SK-N-SH (cell line): ENCODE data around the gene CACNA1G. TPM values are rescaled to one million over a fixed set of nuclear protein-coding genes. Genes with fewer than 3 reads are reported as not detected.
A peak's percentile ranks its signal among the peaks of the same experiment; 100 is the strongest.

Source experiments
- CTCF ChIA-PET: fragments of 300-600, 350-600 bp; formaldehyde crosslinking; extraction: SDS; loops from one replicate; lab custom pipeline; 2021; lab: Yijun Ruan, JAX
- POLR2A ChIA-PET: fragments of 350-600 bp; sonication (Branson Sonifier 250); formaldehyde crosslinking; extraction: SDS; loops from one replicate; lab custom pipeline; 2020; ENCODE audit warnings: antibody characterized with exemption, inconsistent platforms; lab: Yijun Ruan, JAX
- DNase-seq: peaks from one replicate; pipeline ENCODE4 v3.0.0; 2012
- H2AFZ ChIP-seq: fragments of 200-600 bp; sonication (generic); 2 replicates; pipeline ENCODE4 v1.8.1; 2016; ENCODE audit warnings: antibody characterized with exemption, mild to moderate bottlenecking, low read depth
- H3F3A ChIP-seq: fragments of 200-600 bp; sonication (generic); replicated peaks from 2 replicates; pipeline ENCODE3; 2016; ENCODE audit warnings: antibody characterized with exemption, mild to moderate bottlenecking; ENCODE audit not compliant: insufficient read depth
- H3K27ac ChIP-seq, 2 experiments: fragments of 200-500 bp in 1 of 2; fragments of 200-600 bp in 1 of 2; sonication (Bioruptor generic) in 1 of 2; sonication (generic), shearing (Covaris generic) in 1 of 2; 2 replicates each; pipeline versions ENCODE4 v1.5.1 to v1.6.1; 2014 to 2016; ENCODE audit warnings: low read depth in 2 of 2, inconsistent platforms in 1 of 2, low read length in 1 of 2, mild to moderate bottlenecking in 1 of 2, mixed read lengths in 1 of 2
- H3K27me3 ChIP-seq: fragments of 200-600 bp; sonication (generic), shearing (Covaris generic); 2 replicates; pipeline ENCODE4 v1.6.1; 2016; ENCODE audit warnings: mixed run types; ENCODE audit not compliant: insufficient read depth
- H3K36me3 ChIP-seq, 2 experiments: fragments of 200-500 bp in 1 of 2; fragments of 200-600 bp in 1 of 2; sonication (Bioruptor generic) in 1 of 2; sonication (generic) in 1 of 2; replicated peaks in 1 of 2; 2 replicates each; pipeline versions ENCODE3 to v1.5.1; 2014 to 2016; ENCODE audit warnings: low read length in 1 of 2, mild to moderate bottlenecking in 1 of 2; ENCODE audit not compliant: insufficient read depth in 2 of 2, control insufficient read depth in 1 of 2
- H3K4me1 ChIP-seq, 2 experiments: fragments of 200-500 bp in 1 of 2; fragments of 200-600 bp in 1 of 2; sonication (Bioruptor generic) in 1 of 2; sonication (generic), shearing (Covaris generic) in 1 of 2; 2 replicates each; pipeline versions ENCODE4 v1.5.1 to v1.6.1; 2014 to 2016; ENCODE audit warnings: low read depth in 1 of 2, low read length in 1 of 2, mixed run types in 1 of 2; ENCODE audit not compliant: insufficient read depth in 2 of 2, control insufficient read depth in 1 of 2
- H3K4me2 ChIP-seq: fragments of 200-600 bp; sonication (generic), shearing (Covaris generic); 2 replicates; pipeline ENCODE4 v1.6.1; 2017; ENCODE audit warnings: mixed run types
- H3K4me3 ChIP-seq, 2 experiments: fragments of 200-500 bp in 1 of 2; fragments of 200-600 bp in 1 of 2; sonication (Bioruptor generic) in 1 of 2; sonication (generic), shearing (Covaris generic) in 1 of 2; 2 replicates each; pipeline versions ENCODE4 v1.5.1 to v1.8.1; 2014 to 2016; ENCODE audit warnings: low read depth in 2 of 2, inconsistent platforms in 1 of 2, low read length in 1 of 2, mild to moderate bottlenecking in 1 of 2, mixed read lengths in 1 of 2, moderate library complexity in 1 of 2
- H3K79me2 ChIP-seq: fragments of 200-600 bp; sonication (generic); 2 replicates; pipeline ENCODE4 v1.8.1; 2017; ENCODE audit warnings: mild to moderate bottlenecking; ENCODE audit not compliant: insufficient read depth
- H3K9ac ChIP-seq: fragments of 200-600 bp; sonication (generic); 2 replicates; pipeline ENCODE4 v1.6.1; 2017; ENCODE audit warnings: mixed run types
- H3K9me2 ChIP-seq: fragments of 200-600 bp; sonication (generic); 2 replicates; pipeline ENCODE4 v1.6.1; 2017; ENCODE audit warnings: mixed run types
- H3K9me3 ChIP-seq: fragments of 200-600 bp; sonication (generic); 2 replicates; pipeline ENCODE4 v1.6.1; 2017; ENCODE audit warnings: mixed run types, mild to moderate bottlenecking, moderate library complexity
- H4K20me1 ChIP-seq: fragments of 200-600 bp; sonication (generic); 2 replicates; pipeline ENCODE4 v1.6.1; 2017; ENCODE audit warnings: mild to moderate bottlenecking, mixed run types; ENCODE audit not compliant: insufficient read depth
- EP300 ChIP-seq, 2 experiments: IDR thresholded peaks; 2 replicates each; pipeline versions ENCODE4 v1.4.0 to v1.6.1; 2012; ENCODE audit warnings: borderline replicate concordance in 1 of 2, low read depth in 1 of 2, low read length in 1 of 2
- EZH2phosphoT487 ChIP-seq: fragments of 200-600 bp; sonication (generic); IDR thresholded peaks from 2 replicates; pipeline ENCODE4 v1.6.1; 2017; ENCODE audit warnings: low read depth, mixed run types, mild to moderate bottlenecking, antibody characterized with exemption, moderate library complexity, borderline replicate concordance
- FOSL2 ChIP-seq: IDR thresholded peaks from 2 replicates; pipeline ENCODE4 v1.4.0; 2012; ENCODE audit warnings: low read depth, mild to moderate bottlenecking, moderate library complexity, borderline replicate concordance
- FOXJ3 ChIP-seq: sonication (generic); formaldehyde crosslinking; IDR thresholded peaks from 2 replicates; pipeline ENCODE4 v1.5.1; 2020; ENCODE audit warnings: mild to moderate bottlenecking, missing genetic modification reagents
- MXI1 ChIP-seq: IDR thresholded peaks from 2 replicates; pipeline ENCODE4 v1.6.1; 2012; ENCODE audit warnings: mild to moderate bottlenecking, low read depth, low read length, improper control_type of control experiment
- POLR2AphosphoS5 ChIP-seq: IDR thresholded peaks from 2 replicates; pipeline ENCODE4 v1.6.1; 2012; ENCODE audit warnings: low read depth, low read length
- RAD21 ChIP-seq: IDR thresholded peaks from 2 replicates; pipeline ENCODE4 v1.6.1; 2012; ENCODE audit warnings: mild to moderate bottlenecking, low read length
- RCOR1 ChIP-seq: fragments of 150-350 bp; IDR thresholded peaks from 2 replicates; pipeline ENCODE4 v1.6.1; 2017; ENCODE audit warnings: antibody characterized with exemption, low read length
- RFX5 ChIP-seq: IDR thresholded peaks from 2 replicates; pipeline ENCODE4 v1.6.1; 2012; ENCODE audit warnings: mild to moderate bottlenecking, improper control_type of control experiment, low read length
- RXRA ChIP-seq: IDR thresholded peaks from 2 replicates; pipeline ENCODE4 v1.4.0; 2012; ENCODE audit warnings: low read depth, mild to moderate bottlenecking, borderline replicate concordance
- USF2 ChIP-seq: fragments of 150-350 bp; IDR thresholded peaks from 2 replicates; pipeline ENCODE4 v1.6.1; 2017; ENCODE audit warnings: antibody characterized with exemption, low read length, low read depth, borderline replicate concordance
- YY1 ChIP-seq: IDR thresholded peaks from 2 replicates; pipeline ENCODE4 v1.4.0; 2012; ENCODE audit warnings: low read depth, mild to moderate bottlenecking
- WGBS: methylation state at CpG from one replicate; pipeline ENCODE4 v1.1.6; 2017; ENCODE audit warnings: low lambda C conversion rate; 5-methylcytosine and 5-hydroxymethylcytosine counted together
- polyA plus RNA-seq, 3 experiments: library from polyadenylated mRNA; depleted of rRNA; stranded (reverse); fragments of >200 nt; gene quantifications; 2 replicates each; pipeline ENCODE4 v1.2.3, GENCODE V29; 2012

CACNA1G gene
- polyA plus RNA-seq, 1 of the 3 experiments (the other 2 are of a cell fraction), result 0.21 TPM

GRCh38 chr17:50554201-50554600 is 6.3 kb upstream of the CACNA1G start:
- peaks cover 11% of the 10 kb centered on the region for H3F3A ChIP-seq
- CTCF ChIA-PET, result interaction anchor here (4.0 to 24.2 kb wide), 3 partner anchors 49 to 127 kb away, joined by 13 to 1212 read pairs (median 89); no protein-coding TSS in a partner anchor
- no peak overlapping the region for H3K27ac ChIP-seq
- no peak overlapping the region for H3K9ac ChIP-seq
- H3K9me3 ChIP-seq, result no peaks in the 10 kb centered on the region
- H3K9me2 ChIP-seq, result no peaks in the 10 kb centered on the region
- TF ChIP-seq RFX5 (no peak), FOSL2 (no peak), POLR2AphosphoS5 (no peak), YY1 (no peak), USF2 (no peak), RCOR1 (no peak), EZH2phosphoT487 (no peak), FOXJ3 (CRISPR knock-in tag) (no peak)
- TF ChIP-seq, all 33 proteins: peak for 0
- no peaks in the 10 kb centered on the region for H3K79me2 ChIP-seq
- H3K4me1 ChIP-seq, result peaks cover 0 to 35% of the 10 kb centered on the region in 2 experiments; a peak in 2 of 4 replicates
- no peaks in the 10 kb centered on the region for H4K20me1 ChIP-seq
- no peaks in the 10 kb centered on the region for H3K27me3 ChIP-seq
- H3K4me2 ChIP-seq, result no peak overlapping the region
- peaks cover 11 to 38% of the 10 kb centered on the region in 2 experiments for H3K36me3 ChIP-seq
- H3K4me3 ChIP-seq, result no peak overlapping the region
- no peak for DNase-seq
- 94% methylated on average over 17 of the region's 17 CpGs for WGBS
- POLR2A ChIA-PET, result no interaction called here
- H2AFZ ChIP-seq, result no peak overlapping the region

DNA sequence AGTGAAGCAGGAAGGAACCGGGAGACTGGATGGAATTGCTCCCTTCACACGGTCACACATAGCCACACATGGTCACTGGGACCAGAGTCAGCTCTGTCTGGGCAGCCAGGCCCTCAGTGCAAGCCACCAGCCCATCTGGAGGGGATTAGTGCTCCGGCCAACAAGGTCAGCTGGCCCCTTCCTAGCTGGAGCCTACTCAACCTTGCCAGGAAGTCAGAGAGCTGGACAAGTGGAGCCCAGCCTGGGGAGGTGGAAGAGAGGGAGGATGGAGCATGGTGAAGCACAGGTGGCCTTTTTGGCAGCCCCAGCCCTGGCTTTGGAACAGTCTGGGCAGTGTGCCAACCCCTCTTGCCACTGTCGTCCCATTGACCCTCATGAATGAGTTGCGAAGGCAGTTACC is 3.7 kb upstream of the CACNA1G start:
- Histone ChIP-seq H2AFZ (no peak overlapping the region), H3K36me3 (peaks cover 2 to 12% of the 10 kb centered on the region in 2 experiments), H3K27me3 (peaks cover 8% of the 10 kb centered on the region), H3K9ac (no peak overlapping the region), H3K9me3 (no peaks in the 10 kb centered on the region), H3K4me1 (peaks cover 7 to 48% of the 10 kb centered on the region in 2 experiments; a peak in 3 of 4 replicates), H3K4me3 (no peak overlapping the region), H3K4me2 (no peak overlapping the region), H3F3A (peaks cover 11% of the 10 kb centered on the region), H3K27ac (peak overlapping the region in 1 of 2 experiments; percentile 75; a peak in 2 of 4 replicates), H4K20me1 (no peaks in the 10 kb centered on the region), H3K9me2 (no peaks in the 10 kb centered on the region), H3K79me2 (no peaks in the 10 kb centered on the region)
- TF ChIP-seq FOSL2, result no peak
- TF ChIP-seq RXRA, result no peak
- peak; percentile 70 for TF ChIP-seq MXI1
- 0 out of 2 replicates have a peak, but pooled peaks have one; percentile 23 for TF ChIP-seq POLR2AphosphoS5
- peak; percentile 29; the same call in 1 of the 2 replicates for TF ChIP-seq RAD21
- TF ChIP-seq EP300 (IDR thresholded peaks at IDR 0.05; ENCODE audit: borderline replicate concordance in 1 of 2, low read depth in 1 of 2, low read length in 1 of 2), result peak in 1 of 2 experiments; percentile 53; a peak in 1 of 4 replicates
- peak; percentile 91 for DNase-seq
- ChIA-PET CTCF (interaction anchor here (0.6 to 24.2 kb wide), 15 partner anchors 10 to 162 kb away, joined by 3 to 1212 read pairs (median 3); partner anchors contain the start of genes LUC7L3 and SPATA20), POLR2A (interaction anchor here (1.3 to 1.4 kb wide), 2 partner anchors 45 to 69 kb away, joined by 3 to 4 read pairs; no protein-coding TSS in a partner anchor)
- WGBS, result 61% methylated on average over 5 of the region's 5 CpGs
